C4-2B (cell line): ENCODE measurements around the gene SRCIN1.
"Not testable (repeated sequence)": the region's sequence is repeated elsewhere in the genome, so short reads cannot be mapped to it uniquely, and the experiment has no call there.

ENCODE experiments used
- H3K27ac ChIP-seq: fragments of 450-650 bp; 2 replicates; pipeline ENCODE4 v1.5.1; 2017
- CTCF ChIP-seq: fragments of 450-650 bp; conservative IDR thresholded peaks from 2 replicates; pipeline ENCODE4 v1.5.1; 2017; ENCODE audit warnings: mild to moderate bottlenecking
- ZFX ChIP-seq: fragments of 450-650 bp; IDR thresholded peaks from 2 replicates; pipeline ENCODE4 v1.6.1; 2017

The SRCIN1 gene

GRCh38 chr17:38536661-38537060 is 69.1 kb downstream of the SRCIN1 start:
- TF ChIP-seq ZFX (no peak), CTCF (no peak)
- H3K27ac ChIP-seq, result no peak overlapping the region

DNA sequence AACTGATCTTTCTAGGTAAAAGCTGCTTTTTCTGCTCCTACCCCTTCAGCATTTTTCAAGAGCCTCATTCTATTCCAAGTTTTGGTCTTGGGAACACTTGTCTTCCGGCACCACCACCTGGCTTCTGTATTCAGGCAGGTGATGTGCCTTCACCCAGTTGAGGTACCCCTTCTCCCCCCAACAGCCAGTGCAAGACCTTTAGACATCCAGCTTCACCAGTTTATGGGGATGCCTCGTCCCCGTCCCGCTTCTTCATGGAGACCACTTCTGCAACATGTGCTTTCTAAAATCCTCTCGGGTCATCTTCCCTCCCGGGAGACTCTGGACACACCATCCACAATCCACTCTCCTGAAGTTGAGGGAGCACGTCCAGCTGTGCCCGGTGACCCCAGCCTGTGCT is 69.9 kb downstream of the SRCIN1 start:
- TF ChIP-seq ZFX (no peak), CTCF (no peak)
- no peak overlapping the region for H3K27ac ChIP-seq

- H3K27ac ChIP-seq, result no peak overlapping the region
- TF ChIP-seq ZFX (no peak), CTCF (no peak)
These were observed 71.3 kb downstream of the SRCIN1 start for GRCh38 chr17:38534498-38534885.

- no peak overlapping the region for H3K27ac ChIP-seq
- TF ChIP-seq ZFX (no peak), CTCF (no peak)
These were observed 71.8 kb downstream of the SRCIN1 start for GRCh38 chr17:38533866-38534497.

DNA sequence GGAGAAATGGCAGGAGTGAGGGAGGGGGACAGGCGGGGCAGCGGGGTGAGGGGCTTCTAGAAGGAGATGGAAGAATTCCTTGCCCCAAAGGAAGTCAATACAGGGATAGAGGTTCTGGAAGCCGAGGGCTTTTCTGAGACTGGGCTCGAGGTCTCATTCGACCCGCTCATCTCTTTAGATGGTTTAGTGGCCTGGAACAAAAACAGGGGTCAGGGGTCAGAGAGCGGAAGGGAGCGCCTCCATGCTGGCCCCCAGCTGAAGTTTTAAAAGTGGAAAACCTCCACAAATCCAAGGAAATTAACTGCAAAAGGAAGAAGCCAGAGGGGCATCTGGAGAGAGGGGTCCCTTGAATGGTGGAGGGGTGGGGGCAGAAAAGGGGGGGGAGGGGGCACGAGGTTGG is 72.5 kb downstream of the SRCIN1 start:
- H3K27ac ChIP-seq, result no peak overlapping the region
- TF ChIP-seq CTCF (no peak), ZFX (no peak)

DNA sequence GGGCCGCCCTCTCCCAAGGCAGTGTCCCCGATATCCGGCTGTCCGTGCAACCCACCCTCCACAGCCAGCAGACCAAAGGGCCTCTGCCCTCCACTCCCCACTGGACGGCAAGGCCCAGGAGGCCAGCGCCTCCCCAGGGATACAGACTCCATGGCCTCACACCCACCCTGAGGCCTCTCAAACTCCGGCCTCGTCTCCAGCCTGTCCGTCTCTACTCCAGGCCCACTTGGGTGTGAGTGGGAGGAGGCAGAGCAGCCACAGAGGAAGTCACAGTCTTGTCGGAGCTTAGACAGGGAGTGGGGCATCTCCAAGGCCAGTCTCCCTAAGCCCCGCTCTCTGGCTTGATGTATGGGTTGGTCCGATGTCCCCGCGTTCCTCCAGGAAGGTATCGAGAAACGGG is 73.3 kb downstream of the SRCIN1 start:
- H3K27ac ChIP-seq, result no peak overlapping the region
- TF ChIP-seq ZFX, result no peak
- no peak for TF ChIP-seq CTCF

DNA sequence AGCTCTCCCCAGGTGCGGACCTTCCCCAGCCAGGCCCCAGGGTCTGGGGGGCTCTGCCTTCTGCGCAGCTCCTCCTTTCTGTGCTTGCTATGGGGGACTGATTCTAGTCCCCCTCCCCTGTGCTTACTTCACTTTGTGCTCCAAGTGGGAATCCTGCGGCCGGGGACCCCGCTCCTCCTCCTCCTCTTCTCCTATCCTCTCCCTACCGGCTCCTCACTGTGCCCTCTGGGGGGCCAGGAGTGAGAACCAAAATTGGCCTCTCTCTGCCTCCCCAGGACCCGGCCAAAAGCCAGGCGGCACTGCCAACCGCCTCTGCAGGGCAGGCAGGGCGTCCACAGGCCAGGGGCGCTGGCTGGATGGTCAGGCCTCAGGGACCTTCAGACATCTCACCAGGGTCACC is 74.0 kb downstream of the SRCIN1 start:
- not testable (repeated sequence) for H3K27ac ChIP-seq

- not testable (repeated sequence) for H3K27ac ChIP-seq
These were observed 74.9 kb downstream of the SRCIN1 start for GRCh38 chr17:38530856-38531255.

GRCh38 chr17:38528141-38528540 is 77.6 kb downstream of the SRCIN1 start:
- not testable (repeated sequence) for H3K27ac ChIP-seq

DNA sequence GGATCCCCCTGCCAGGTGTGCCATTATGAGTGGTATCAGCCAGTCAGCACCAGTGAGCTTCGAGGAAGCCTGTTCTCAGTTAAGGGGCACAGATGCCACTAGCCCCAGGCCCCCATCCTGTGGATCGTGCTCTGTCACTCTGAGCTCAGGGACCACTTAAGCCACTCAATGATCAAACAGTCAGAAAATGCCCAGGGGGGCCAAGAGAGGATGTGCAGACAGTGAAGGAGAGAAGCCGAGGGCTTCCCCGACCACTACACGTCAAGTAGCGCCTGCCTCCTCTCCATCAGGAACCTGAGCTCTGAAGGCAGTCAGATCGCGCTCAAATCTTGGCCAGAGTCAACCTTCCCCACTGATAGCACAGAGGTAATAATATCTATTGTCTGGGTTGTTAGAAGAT is 79.2 kb downstream of the SRCIN1 start:
- not testable (repeated sequence) for H3K27ac ChIP-seq
